Activated CD4-positive, alpha-beta T cell treated with anti-CD3 and anti-CD28 coated beads, Interleukin-2, amount 50 U/mL, for 24 hours (primary cell): ENCODE results near the gene GP1BA.

ENCODE experiments used
- DNase-seq, 2 donors: peaks; one replicate each; pipeline ENCODE4 v3.0.0-alpha.2; 2020; ENCODE audit warnings: low read depth in 1 of 2, low spot score in 1 of 2

GP1BA gene

DNA sequence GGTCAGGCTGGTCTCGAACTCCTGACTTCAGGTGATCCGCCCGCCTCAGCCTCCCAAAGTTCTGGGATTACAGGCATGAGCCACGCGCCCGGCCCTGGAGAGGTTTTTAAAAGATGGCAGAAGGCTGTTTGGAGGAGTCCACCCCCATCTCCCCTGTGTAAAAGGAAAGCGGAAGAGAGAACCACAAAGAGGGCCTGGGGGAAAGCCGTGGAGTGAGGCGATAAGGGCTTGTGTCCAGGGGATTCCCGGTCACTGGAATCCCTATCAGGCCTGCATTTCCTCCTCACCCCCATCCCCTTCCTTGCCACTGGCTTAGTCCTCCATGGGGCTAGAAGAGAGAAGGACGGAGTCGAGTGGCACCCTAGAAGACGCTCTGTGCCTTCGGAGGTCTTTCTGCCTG is at the start of gene GP1BA:
TSS of gene GP1BA (plus strand) at position 315 of the 400 bp plus-strand sequence. CDS start 328 bp downstream, outside the sequence.
- DNase-seq: no peak

DNA sequence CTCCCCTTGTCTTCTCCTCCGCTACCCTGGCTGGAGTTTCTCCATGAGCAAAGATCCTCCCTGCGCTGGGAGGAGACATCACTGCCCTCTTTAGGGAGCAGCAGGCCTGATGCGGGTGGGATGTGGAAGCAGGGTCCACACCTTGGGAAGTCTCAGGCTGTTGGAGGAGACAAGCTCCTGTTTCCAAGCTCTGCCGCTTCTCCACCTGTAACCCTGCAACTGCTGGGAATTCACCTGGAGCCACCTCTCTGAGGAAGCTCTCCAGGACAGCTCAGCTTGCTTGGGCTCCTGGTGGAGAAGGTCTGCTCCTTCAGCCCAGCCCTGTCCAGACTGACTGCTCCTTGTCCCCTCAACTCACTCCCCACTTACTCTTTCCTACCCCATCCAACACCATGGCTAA is 47.6 kb upstream of the GP1BA start:
- no peak for DNase-seq

DNA sequence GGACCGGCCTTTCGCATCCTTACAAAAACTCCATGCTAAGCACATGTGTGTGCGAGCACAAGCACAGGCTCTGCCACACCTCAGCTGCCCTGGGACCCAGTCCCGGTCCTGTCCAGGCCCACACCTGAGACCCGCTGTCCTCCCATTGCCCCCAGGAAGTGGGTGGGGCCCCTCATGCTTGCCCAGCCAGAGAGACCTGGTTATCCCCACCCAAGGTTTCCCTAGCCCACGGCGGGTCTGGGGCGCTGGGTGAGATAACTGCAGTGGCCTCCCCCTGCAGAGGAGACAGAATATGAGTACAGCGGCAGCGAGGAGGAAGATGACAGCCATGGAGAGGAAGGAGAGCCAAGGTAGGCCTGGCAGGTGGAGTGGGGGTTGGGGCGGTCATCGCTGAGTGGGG is 45.2 kb upstream of the GP1BA start:
- no peak for DNase-seq

DNA sequence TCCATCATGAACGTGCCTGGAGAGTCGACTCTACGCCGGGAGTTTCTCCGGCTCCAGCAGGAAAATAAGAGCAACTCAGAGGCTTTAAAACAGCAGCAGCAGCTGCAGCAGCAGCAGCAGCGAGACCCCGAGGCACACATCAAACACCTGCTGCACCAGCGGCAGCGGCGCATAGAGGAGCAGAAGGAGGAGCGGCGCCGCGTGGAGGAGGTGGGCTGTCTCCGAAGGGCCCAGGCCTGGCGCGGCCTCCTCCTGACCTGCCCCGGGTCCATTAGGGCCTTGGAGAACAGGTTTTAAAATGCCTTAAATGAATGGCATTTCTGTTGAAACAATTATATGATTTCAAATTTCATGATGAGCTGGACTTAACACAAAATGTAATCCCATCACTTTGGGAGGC is 44.5 kb upstream of the GP1BA start:
- no peak for DNase-seq

DNA sequence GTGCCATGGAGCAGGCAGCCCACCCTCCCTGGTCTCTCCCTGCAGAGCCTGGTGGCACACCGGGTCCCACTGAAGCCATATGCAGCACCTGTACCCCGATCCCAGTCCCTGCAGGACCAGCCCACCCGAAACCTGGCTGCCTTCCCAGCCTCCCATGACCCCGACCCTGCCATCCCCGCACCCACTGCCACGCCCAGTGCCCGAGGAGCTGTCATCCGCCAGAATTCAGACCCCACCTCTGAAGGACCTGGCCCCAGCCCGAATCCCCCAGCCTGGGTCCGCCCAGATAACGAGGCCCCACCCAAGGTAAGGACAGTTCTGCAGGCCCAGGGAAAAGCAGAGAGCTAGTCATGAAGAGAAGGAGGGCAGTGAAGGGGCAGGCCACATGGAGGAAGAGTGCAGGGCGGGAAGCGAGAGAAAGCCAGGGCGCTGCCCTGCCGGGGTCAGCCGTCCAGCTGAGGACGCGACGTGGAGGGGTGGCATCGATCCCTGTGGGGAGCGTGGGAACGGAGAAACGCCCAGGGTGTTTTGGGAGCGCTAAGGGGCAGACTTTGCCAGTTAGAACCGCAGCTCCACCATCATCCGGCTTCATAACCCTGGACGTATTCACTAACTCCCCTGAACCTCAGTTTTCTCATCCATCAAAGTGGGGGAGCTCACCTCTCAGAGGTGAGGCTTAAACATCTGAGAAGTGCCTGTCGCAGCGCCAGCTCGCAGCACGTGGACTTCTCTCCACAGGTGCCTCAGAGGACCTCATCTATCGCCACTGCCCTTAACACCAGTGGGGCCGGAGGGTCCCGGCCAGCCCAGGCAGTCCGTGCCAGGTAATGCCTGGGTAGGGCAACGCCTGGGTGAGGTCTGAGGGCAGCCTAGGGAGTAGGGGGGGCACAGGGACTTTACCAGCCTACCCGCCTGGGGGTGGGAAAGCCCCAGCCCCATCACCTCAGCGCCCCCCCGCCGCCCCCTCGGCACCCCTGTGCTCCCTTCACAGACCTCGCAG is 40.4 kb upstream of the GP1BA start:
- no peak for DNase-seq

DNA sequence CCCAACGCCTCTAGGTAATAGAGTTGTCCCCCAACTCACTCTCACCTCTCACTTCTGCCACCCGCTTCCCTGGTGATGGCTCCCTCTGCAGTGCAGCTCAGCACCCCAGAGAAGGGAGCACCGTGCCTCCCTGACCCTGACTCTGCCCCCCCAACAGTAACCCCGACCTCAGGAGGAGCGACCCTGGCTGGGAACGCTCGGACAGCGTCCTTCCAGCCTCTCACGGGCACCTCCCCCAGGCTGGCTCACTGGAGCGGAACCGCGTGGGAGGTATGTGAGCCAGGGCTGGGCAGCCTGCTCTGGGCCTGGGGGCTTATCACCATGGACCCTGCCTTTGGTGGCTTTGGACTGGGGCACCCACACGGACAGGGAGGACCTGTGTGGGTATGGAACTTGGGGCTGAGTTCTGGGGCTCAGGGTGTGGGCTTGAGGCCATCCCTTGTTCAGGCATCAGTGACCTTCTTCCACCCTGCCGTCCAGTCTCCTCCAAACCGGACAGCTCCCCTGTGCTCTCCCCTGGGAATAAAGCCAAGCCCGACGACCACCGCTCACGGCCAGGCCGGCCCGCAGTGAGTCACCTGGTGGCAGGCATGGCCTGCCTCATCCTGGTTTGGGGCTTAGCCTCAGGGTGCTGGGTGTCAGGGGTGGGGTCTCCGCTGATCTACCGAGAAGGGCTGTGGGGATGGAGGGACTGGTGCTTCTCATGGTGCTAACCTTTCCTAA is 39.4 kb upstream of the GP1BA start:
- DNase-seq: no peak

DNA sequence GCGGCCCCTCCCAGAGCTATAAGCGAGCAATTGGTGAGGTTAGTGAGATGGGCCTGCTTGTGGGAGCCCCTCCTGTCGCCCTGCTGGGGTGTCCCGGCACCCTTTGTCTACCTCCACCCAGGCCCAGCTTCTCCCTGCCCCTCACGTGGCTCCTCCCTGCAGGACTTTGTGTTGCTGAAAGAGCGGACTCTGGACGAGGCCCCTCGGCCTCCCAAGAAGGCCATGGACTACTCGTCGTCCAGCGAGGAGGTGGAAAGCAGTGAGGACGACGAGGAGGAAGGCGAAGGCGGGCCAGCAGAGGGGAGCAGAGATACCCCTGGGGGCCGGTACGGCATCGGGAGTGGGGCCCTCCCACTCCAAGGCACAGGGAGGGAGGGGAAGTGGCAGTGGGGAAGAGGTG is 38.8 kb upstream of the GP1BA start:
- no peak for DNase-seq

DNA sequence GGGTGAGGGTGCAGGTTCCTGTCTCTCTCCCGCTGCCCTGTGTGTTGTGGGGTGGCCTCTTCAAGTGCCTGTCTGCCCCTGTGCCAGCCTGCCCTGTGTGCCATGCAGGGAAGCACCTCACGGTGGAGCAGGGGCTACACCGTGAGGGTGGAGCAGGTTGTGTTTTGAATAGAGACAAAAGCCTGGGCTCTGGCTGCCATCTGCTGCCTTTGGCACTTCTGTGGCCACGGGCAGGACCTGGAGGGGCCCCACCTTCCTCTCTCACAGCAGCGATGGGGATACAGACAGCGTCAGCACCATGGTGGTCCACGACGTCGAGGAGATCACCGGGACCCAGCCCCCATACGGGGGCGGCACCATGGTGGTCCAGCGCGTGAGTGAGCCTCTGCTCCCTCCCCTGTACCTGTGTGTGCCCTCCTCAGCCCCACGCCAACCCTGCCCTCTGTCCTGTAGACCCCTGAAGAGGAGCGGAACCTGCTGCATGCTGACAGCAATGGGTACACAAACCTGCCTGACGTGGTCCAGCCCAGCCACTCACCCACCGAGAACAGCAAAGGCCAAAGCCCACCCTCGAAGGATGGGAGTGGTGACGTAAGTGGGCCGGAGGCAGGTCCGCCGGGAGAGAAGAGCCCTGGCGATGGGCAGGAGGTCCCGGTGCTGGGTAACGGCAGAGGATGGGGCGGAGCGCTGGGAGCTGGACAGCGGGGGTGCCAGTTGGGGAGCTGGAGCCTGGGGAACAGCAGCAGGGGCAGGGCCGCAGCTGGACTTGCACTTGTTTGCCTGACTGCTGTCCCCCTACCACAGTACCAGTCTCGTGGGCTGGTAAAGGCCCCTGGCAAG is 38.1 kb upstream of the GP1BA start:
- DNase-seq: no peak

DNA sequence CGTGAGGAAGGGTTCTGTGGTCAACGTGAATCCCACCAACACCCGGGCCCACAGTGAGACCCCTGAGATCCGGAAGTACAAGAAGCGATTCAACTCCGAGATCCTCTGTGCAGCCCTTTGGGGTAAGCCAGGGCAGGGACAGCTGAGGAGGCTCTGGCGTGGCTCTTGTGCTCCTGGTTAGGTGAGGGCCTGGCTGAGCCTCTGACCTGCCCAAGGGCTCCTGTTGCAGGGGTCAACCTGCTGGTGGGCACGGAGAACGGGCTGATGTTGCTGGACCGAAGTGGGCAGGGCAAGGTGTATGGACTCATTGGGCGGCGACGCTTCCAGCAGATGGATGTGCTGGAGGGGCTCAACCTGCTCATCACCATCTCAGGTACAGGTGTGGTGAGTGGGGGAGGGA is 37.0 kb upstream of the GP1BA start:
- no peak for DNase-seq

DNA sequence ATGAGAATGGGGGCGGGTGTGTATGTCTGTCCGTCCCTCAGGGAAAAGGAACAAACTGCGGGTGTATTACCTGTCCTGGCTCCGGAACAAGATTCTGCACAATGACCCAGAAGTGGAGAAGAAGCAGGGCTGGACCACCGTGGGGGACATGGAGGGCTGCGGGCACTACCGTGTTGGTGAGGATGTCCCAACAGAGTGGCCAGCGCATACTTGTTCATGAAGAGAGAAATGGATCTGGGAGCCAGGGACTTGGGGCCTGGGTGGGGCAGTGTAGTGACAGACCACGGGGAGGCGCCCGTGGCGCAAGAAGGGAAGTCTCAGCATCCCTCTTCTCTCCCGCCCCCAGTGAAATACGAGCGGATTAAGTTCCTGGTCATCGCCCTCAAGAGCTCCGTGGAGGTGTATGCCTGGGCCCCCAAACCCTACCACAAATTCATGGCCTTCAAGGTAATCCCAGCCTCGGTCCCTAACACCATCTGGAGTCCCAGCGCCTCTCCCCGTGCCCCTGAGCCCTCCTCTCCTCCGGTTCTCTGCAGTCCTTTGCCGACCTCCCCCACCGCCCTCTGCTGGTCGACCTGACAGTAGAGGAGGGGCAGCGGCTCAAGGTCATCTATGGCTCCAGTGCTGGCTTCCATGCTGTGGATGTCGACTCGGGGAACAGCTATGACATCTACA is 36.3 kb upstream of the GP1BA start:
- DNase-seq: no peak

DNA sequence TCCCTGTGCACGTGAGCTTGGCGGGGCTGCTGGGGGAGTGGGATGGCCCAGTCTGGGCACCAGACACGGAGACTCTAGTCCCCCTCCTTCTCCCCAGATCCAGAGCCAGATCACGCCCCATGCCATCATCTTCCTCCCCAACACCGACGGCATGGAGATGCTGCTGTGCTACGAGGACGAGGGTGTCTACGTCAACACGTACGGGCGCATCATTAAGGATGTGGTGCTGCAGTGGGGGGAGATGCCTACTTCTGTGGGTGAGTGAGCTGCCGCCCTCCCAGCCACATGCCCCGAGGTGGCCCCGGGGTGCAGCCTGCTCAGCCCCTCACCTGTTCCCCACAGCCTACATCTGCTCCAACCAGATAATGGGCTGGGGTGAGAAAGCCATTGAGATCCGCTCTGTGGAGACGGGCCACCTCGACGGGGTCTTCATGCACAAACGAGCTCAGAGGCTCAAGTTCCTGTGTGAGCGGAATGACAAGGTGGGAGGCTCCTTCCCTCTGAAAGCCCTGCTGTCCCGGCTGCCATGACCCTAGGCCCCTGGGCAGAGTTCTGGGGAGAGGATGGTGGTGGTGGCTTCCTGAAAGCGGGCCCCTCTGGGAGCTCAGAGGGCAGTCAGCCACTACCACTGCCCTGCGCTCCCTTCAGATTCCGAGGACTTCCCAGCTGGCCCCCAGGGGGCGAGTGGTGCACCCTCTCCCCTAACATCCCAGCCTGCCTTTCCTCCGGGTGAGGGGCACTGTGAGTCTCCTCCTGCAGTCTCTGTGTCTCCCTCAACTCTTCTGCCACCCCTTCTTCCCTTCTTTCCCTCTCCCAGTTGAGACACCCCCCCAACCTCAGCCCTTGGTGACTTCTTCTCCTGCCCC is 35.5 kb upstream of the GP1BA start:
- DNase-seq: no peak

DNA sequence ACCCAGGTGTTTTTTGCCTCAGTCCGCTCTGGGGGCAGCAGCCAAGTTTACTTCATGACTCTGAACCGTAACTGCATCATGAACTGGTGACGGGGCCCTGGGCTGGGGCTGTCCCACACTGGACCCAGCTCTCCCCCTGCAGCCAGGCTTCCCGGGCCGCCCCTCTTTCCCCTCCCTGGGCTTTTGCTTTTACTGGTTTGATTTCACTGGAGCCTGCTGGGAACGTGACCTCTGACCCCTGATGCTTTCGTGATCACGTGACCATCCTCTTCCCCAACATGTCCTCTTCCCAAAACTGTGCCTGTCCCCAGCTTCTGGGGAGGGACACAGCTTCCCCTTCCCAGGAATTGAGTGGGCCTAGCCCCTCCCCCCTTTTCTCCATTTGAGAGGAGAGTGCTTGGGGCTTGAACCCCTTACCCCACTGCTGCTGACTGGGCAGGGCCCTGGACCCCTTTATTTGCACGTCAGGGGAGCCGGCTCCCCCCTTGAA is 34.8 kb upstream of the GP1BA start:
- DNase-seq: no peak

DNA sequence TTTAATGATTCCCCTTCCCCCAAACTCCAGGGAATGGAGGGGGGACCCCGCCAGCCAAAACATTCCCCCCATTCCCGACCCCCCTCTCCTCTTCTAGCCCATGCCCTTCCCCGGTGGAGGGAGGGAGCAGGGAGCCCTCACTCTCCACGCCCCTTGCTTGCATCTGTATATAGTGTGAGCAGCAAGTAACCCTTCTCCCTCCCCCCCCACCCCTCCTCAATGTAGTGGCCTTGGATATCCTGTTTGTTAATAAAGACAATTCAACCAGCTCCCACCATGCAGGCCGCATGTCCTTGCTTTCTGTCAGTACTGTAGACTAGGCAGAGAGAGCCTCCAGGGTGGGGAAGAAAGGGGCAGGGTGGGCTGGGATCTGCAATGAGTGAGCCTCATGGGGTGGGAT is 34.3 kb upstream of the GP1BA start:
- no peak for DNase-seq

DNA sequence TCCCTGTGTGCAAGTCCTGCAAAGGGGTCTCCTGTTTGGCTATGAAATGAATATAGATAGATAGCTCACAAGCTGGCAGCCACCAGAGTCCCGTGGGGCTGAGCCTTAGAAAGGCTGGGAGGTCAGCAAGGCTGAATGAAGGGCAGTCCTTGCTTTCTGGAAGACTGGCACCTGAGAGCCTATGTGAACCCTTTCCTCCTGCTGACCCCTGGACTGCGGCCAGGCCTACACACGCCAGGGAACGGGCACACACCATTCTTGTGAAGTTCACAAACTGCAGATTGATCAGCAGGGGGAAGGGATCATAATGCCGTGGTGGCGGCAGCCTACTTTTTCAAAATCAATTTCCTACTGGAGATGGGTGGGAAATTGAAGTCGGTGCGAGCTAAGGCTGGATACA is 33.7 kb upstream of the GP1BA start:
- DNase-seq: no peak

DNA sequence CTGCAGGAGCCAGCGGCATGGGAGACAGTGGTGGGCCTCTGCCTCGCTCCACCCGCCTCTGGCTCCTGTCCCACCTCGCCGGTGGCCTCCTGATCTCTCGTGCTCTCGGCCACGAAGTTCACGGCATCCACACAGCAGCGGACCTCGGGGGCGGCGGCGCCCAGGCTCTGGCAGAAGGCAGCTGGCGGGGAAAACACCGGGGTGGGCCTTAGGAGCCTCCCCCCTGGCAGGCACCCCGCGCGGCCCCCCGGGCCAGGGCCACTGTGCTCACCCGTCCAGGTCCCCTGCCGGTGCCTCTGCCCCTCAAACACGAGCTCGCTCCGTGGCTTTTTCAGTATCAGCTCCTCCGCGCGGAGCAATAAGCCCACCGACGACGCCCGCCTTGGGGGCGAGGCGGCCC is 33.1 kb upstream of the GP1BA start:
- DNase-seq: no peak

DNA sequence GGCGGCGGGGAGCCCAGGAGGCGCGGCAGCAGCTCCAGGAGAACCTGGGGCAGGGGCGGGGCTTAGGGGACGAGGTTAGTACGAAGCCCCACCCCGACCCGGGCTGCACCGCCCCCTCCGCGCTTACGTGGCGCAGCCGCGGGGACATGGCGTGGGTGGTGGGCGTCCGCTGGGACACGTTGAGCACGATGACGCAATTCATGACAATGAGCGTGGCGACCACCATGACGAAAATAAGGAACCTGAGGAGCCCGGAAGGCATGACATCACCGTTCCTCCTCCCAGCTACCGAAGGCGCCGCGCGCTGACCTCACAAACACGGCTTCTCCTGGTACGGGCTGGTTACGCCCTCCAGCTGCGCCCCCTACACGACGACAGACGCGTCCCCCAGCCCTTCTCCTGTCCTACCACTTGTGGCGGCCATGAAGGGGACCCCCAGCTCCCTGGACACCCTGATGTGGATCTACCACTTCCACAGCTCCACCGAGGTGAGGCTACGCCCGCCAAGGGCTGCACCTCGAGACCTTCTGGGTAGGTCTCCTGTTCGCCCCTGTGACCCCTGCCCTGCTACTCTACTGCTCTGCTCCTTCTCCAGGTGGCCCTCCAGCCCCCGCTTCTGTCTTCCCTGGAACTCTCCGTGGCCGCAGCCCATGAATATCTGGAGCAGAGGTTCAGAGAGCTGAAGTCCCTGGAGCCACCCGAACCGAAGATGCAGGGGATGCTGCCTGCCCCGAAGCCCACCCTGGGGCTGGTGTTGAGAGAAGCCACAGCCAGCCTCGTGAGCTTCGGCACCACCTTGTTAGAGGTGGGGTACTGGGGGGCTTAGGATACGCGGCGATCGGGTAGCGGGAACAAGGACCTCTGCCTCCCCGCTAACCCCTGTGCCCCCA is 32.5 kb upstream of the GP1BA start, which contains the start of gene C17orf107:
TSS of gene C17orf107 (plus strand) at position 196 of the 890 bp plus-strand sequence. CDS start at position 423, 227 bp downstream.
- peak; percentile 88 to 93 for DNase-seq

DNA sequence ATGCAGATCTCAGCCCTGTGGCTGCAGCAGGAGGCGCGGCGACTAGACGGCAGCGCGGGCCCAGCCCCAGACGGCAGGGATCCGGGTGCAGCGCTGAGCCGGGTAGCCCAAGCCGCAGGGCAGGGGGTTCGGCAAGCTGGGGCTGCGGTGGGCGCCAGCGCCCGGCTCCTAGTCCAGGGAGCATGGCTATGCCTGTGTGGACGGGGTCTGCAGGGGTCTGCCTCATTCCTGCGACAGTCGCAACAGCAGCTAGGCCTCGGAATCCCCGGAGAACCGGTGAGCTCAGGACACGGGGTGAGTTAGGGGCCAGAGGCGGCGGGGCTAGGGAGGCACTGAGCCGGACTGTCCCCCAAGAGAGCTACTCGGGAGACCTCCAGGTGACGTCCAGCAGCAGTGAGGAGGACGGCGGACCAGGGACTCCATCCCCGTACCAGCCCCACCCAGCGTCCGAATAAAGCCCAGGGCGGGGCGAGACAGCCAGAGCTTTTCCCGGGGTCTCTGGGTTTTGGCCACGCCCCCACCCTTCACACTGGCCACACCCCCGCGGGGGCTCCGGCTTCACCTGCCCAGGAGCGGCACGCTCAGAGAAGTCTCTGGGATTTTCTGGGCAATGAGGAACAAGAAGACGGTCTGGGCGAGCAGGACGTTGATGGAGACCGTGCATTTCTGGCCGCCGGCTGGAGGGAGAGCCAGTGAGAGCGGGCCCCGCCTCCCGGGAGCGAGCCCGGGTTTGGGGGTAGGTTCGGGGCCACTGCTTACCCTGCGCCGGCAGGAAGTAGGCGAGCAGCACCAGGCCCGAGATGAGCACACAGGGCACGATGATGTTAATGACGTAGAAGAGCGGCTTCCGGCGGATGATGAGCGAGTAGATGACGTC is 31.6 kb upstream of the GP1BA start:
- peak in 1 of 2 donors; percentile 12 for DNase-seq
